H9 (cell line): ENCODE measurements around the gene C3orf52. TPM values are rescaled to one million over a fixed set of nuclear protein-coding genes. Genes with fewer than 3 reads are reported as not detected.

ENCODE experiments used
- DNase-seq: peaks from one replicate; pipeline ENCODE4 v3.0.0-alpha.2; 2017
- H2AFZ ChIP-seq: one replicate; pipeline ENCODE4 v1.6.1; 2013; ENCODE audit warnings: mild to moderate bottlenecking, low read length, control low read depth, moderate library complexity
- H2AK5ac ChIP-seq: 2 replicates; pipeline ENCODE4 v1.6.1; 2013; ENCODE audit warnings: low read length, control low read depth, mixed read lengths; ENCODE audit not compliant: insufficient read length
- H2BK120ac ChIP-seq: one replicate; pipeline ENCODE4 v1.6.1; 2013; ENCODE audit warnings: low read depth, mild to moderate bottlenecking, low read length, control low read depth, inconsistent platforms; ENCODE audit not compliant: poor library complexity, severe bottlenecking
- H2BK12ac ChIP-seq: 2 replicates; pipeline ENCODE4 v1.6.1; 2013; ENCODE audit warnings: low read length, control low read depth, mixed read lengths, low read depth; ENCODE audit not compliant: insufficient read length
- H2BK15ac ChIP-seq: 2 replicates; pipeline ENCODE4 v1.6.1; 2013; ENCODE audit warnings: low read depth, low read length, control low read depth
- H2BK20ac ChIP-seq: one replicate; pipeline ENCODE4 v1.6.1; 2013; ENCODE audit warnings: low read depth, mild to moderate bottlenecking, low read length, control low read depth, inconsistent platforms; ENCODE audit not compliant: poor library complexity, severe bottlenecking
- H2BK5ac ChIP-seq: 2 replicates; pipeline ENCODE4 v1.6.1; 2013; ENCODE audit warnings: low read length, control low read depth, mixed read lengths; ENCODE audit not compliant: insufficient read length
- H3K14ac ChIP-seq: 2 replicates; pipeline ENCODE4 v1.6.1; 2013; ENCODE audit warnings: low read length, control low read depth; ENCODE audit not compliant: insufficient read depth
- H3K18ac ChIP-seq: 2 replicates; pipeline ENCODE4 v1.6.1; 2013; ENCODE audit warnings: low read depth, mild to moderate bottlenecking, mixed read lengths, low read length, control low read depth; ENCODE audit not compliant: insufficient read length
- H3K23ac ChIP-seq: 2 replicates; pipeline ENCODE4 v1.6.1; 2013; ENCODE audit warnings: low read length, control low read depth, mixed read lengths, low read depth; ENCODE audit not compliant: insufficient read length
- H3K23me2 ChIP-seq: 2 replicates; pipeline ENCODE4 v1.6.1; 2013; ENCODE audit warnings: low read depth, mild to moderate bottlenecking, mixed read lengths, low read length, control low read depth; ENCODE audit not compliant: insufficient read length, poor library complexity, severe bottlenecking
- H3K27ac ChIP-seq: 2 replicates; pipeline ENCODE4 v1.5.1; 2013; ENCODE audit warnings: low read length, control low read depth, mixed read lengths, low read depth; ENCODE audit not compliant: insufficient read length
- H3K27me3 ChIP-seq: 2 replicates; pipeline ENCODE4 v1.6.1; 2013; ENCODE audit warnings: low read length, control low read depth, inconsistent platforms; ENCODE audit not compliant: insufficient read depth
- H3K4ac ChIP-seq: 2 replicates; pipeline ENCODE4 v1.6.1; 2013; ENCODE audit warnings: low read depth, mild to moderate bottlenecking, control low read depth, inconsistent platforms, low read length, moderate library complexity
- H3K4me1 ChIP-seq: 2 replicates; pipeline ENCODE4 v1.6.1; 2013; ENCODE audit warnings: low read length, control low read depth, inconsistent platforms; ENCODE audit not compliant: insufficient read depth
- H3K4me2 ChIP-seq: 2 replicates; pipeline ENCODE4 v1.6.1; 2013; ENCODE audit warnings: low read length, control low read depth, mixed read lengths; ENCODE audit not compliant: insufficient read length, insufficient read depth
- H3K56ac ChIP-seq: 2 replicates; pipeline ENCODE4 v1.6.1; 2013; ENCODE audit warnings: low read depth, mild to moderate bottlenecking, mixed read lengths, low read length, control low read depth; ENCODE audit not compliant: insufficient read length
- H3K79me1 ChIP-seq: 2 replicates; pipeline ENCODE4 v1.6.1; 2013; ENCODE audit warnings: low read depth, mild to moderate bottlenecking, moderate library complexity, low read length, control low read depth, inconsistent platforms; ENCODE audit not compliant: insufficient read depth, poor library complexity, severe bottlenecking
- H3K79me2 ChIP-seq: 2 replicates; pipeline ENCODE4 v1.6.1; 2013; ENCODE audit warnings: low read length, control low read depth, inconsistent platforms; ENCODE audit not compliant: insufficient read depth
- H3K9ac ChIP-seq: 2 replicates; pipeline ENCODE4 v1.6.1; 2013; ENCODE audit warnings: low read length, control low read depth, mixed read lengths; ENCODE audit not compliant: insufficient read length; ENCODE audit errors: extremely low read depth
- H3K9me3 ChIP-seq: one replicate; pipeline ENCODE4 v1.6.1; 2013; ENCODE audit warnings: low read depth, low read length, inconsistent platforms; ENCODE audit not compliant: control insufficient read depth
- H3T11ph ChIP-seq: one replicate; pipeline ENCODE4 v1.6.1; 2013; ENCODE audit warnings: mild to moderate bottlenecking, low read length, control low read depth, inconsistent platforms
- H4K20me1 ChIP-seq: one replicate; pipeline ENCODE4 v1.6.1; 2013; ENCODE audit not compliant: control insufficient read depth, insufficient read length, insufficient read depth
- H4K5ac ChIP-seq: 2 replicates; pipeline ENCODE4 v1.6.1; 2013; ENCODE audit warnings: low read depth, mild to moderate bottlenecking, mixed read lengths, low read length, control low read depth; ENCODE audit not compliant: insufficient read length
- H4K8ac ChIP-seq: replicated peaks from 2 replicates; pipeline ENCODE4 v1.6.1; 2013; ENCODE audit warnings: low read length, control low read depth, mixed read lengths, low read depth; ENCODE audit not compliant: insufficient read length
- H4K91ac ChIP-seq: 2 replicates; pipeline ENCODE4 v1.6.1; 2013; ENCODE audit warnings: low read depth, mild to moderate bottlenecking, moderate library complexity, mixed read lengths, low read length, control low read depth; ENCODE audit not compliant: insufficient read length
- H3K27ac Mint-ChIP-seq, 3 experiments: 2 replicates in 2 of 3; 3 replicates in 1 of 3; pipeline ENCODE4 v1.8.0; 2020 to 2021; ENCODE audit warnings: mixed read lengths in 3 of 3, mild to moderate bottlenecking in 1 of 3, moderate library complexity in 1 of 3
- H3K27me3 Mint-ChIP-seq: 2 replicates; pipeline ENCODE4 v1.8.0; 2021; ENCODE audit warnings: low read depth, mild to moderate bottlenecking, moderate library complexity, mixed read lengths
- H3K36me3 Mint-ChIP-seq, 3 experiments: 2 replicates in 2 of 3; 3 replicates in 1 of 3; pipeline ENCODE4 v1.8.0; 2020 to 2021; ENCODE audit warnings: low read depth in 3 of 3, mixed read lengths in 3 of 3; ENCODE audit not compliant: insufficient read depth in 1 of 3
- H3K4me1 Mint-ChIP-seq, 2 experiments: 2 replicates each; pipeline ENCODE4 v1.8.0; 2020; ENCODE audit warnings: mixed read lengths in 2 of 2
- H3K4me3 Mint-ChIP-seq, 2 experiments: 2 replicates in 1 of 2; 3 replicates in 1 of 2; pipeline ENCODE4 v1.8.0; 2020 to 2021; ENCODE audit warnings: mild to moderate bottlenecking in 2 of 2, mixed read lengths in 2 of 2, moderate library complexity in 1 of 2
- H3K9me3 Mint-ChIP-seq, 2 experiments: 2 replicates in 1 of 2; 3 replicates in 1 of 2; pipeline ENCODE4 v1.8.0; 2020; ENCODE audit warnings: mild to moderate bottlenecking in 2 of 2, mixed read lengths in 2 of 2, moderate library complexity in 1 of 2
- CTCF ChIP-seq: fragments of 200-600 bp; sonication (generic); conservative IDR thresholded peaks from 3 replicates; pipeline ENCODE4 v1.8.0; 2021; ENCODE audit warnings: antibody characterized with exemption, mild to moderate bottlenecking
- WGBS: extraction: QIAGEN DNeasy Blood & Tissue Kit; methylation state at CpG from one replicate; pipeline ENCODE4 v1.1.7; 2013; ENCODE audit warnings: missing lambda C conversion rate, low lambda C conversion rate, mixed read lengths; ENCODE audit not compliant: insufficient read length; ENCODE audit errors: extremely low coverage; 5-methylcytosine and 5-hydroxymethylcytosine counted together
- total RNA-seq: library from RNA; stranded (reverse); gene quantifications from 2 replicates; pipeline ENCODE4 v1.2.1, GENCODE V29; 2021

C3orf52 gene
- total RNA-seq, 1 experiment from 2014 or later: 11.2 TPM

GRCh38 chr3:112128843-112129727 is 42.9 kb downstream of the C3orf52 start:
- Histone ChIP-seq H3K18ac (no peak overlapping the region), H3K23me2 (no peaks in the 10 kb centered on the region), H3K27me3 (no peaks in the 10 kb centered on the region), H2BK120ac (no peak overlapping the region), H3K23ac (no peak overlapping the region), H2BK15ac (no peak overlapping the region), H4K20me1 (no peaks in the 10 kb centered on the region), H3K79me1 (no peaks in the 10 kb centered on the region), H4K5ac (no peak overlapping the region), H3K14ac (no peak overlapping the region), H3K9me3 (no peaks in the 10 kb centered on the region), H3K4me1 (peaks cover 16% of the 10 kb centered on the region; the same call in 1 of the 2 replicates), H3K9ac (no peak overlapping the region), H4K91ac (no peak overlapping the region), H3K4me2 (no peak overlapping the region), H3K79me2 (no peaks in the 10 kb centered on the region), H4K8ac (no peak overlapping the region), H3T11ph (peak overlapping the region; percentile 10), H2AFZ (no peak overlapping the region), H2BK12ac (no peak overlapping the region), H3K4ac (no peak overlapping the region; the same call in 1 of the 2 replicates), H3K56ac (no peak overlapping the region), H2AK5ac (no peak overlapping the region), H3K27ac (no peak overlapping the region), H2BK20ac (no peak overlapping the region), H2BK5ac (no peak overlapping the region)
- no peak for TF ChIP-seq CTCF
- DNase-seq: peak; percentile 61
- Mint-ChIP-seq H3K4me3 (no peak overlapping the region; a peak in 1 of 5 replicates), H3K27me3 (no peaks in the 10 kb centered on the region), H3K4me1 (peaks cover 42 to 59% of the 10 kb centered on the region in 2 experiments), H3K27ac (peak overlapping the region in 1 of 3 experiments; percentile 39; a peak in 2 of 7 replicates), H3K9me3 (no peaks in the 10 kb centered on the region), H3K36me3 (no peaks in the 10 kb centered on the region; a peak in 1 of 7 replicates)
- WGBS: no CpG with 5 or more reads among the region's 7 CpGs
